ENCODE data around the gene SAMD7. TPM values are rescaled to one million over a fixed set of nuclear protein-coding genes. Genes with fewer than 3 reads are reported as not detected.
A peak's percentile ranks its signal among the peaks of the same experiment; 100 is the strongest.

The SAMD7 gene
- total RNA-seq, 2 experiments from 2014 or later, result 0.93 to 1.1 TPM

- no peaks in the 10 kb centered on the region for H3K9me2 ChIP-seq (ENCODE audit: insufficient read depth, low read length)
- peak; percentile 93 for DNase-seq (ENCODE audit: low spot score)
- no TSS peak for BruUV-seq (replicated peaks)
- intact Hi-C loops (cut with micrococcal nuclease; ENCODE audit: unreplicated experiment), result loop anchor here (1.0 to 10.0 kb wide), 3 partner anchors 22 to 1851 kb away; partner anchors contain the start of gene GOLIM4
- H3K27ac ChIP-seq (ENCODE audit: low read depth, low read length, poor library complexity, severe bottlenecking), result peak overlapping the region; percentile 99
- peak overlapping the region; percentile 55 for H3K4me3 ChIP-seq (ENCODE audit: low read depth, low read length, poor library complexity, severe bottlenecking)
- H2AFZ ChIP-seq (ENCODE audit: low read length), result peak overlapping the region; percentile 68; the same call in 1 of the 2 replicates
- peak overlapping the region; percentile 76 for H3K4me2 ChIP-seq (ENCODE audit: low read length)
- peaks cover 9% of the 10 kb centered on the region; the same call in 1 of the 2 replicates for H3K79me2 ChIP-seq (ENCODE audit: insufficient read depth, low read depth, low read length)
- TF ChIP-seq, protein P1, sequence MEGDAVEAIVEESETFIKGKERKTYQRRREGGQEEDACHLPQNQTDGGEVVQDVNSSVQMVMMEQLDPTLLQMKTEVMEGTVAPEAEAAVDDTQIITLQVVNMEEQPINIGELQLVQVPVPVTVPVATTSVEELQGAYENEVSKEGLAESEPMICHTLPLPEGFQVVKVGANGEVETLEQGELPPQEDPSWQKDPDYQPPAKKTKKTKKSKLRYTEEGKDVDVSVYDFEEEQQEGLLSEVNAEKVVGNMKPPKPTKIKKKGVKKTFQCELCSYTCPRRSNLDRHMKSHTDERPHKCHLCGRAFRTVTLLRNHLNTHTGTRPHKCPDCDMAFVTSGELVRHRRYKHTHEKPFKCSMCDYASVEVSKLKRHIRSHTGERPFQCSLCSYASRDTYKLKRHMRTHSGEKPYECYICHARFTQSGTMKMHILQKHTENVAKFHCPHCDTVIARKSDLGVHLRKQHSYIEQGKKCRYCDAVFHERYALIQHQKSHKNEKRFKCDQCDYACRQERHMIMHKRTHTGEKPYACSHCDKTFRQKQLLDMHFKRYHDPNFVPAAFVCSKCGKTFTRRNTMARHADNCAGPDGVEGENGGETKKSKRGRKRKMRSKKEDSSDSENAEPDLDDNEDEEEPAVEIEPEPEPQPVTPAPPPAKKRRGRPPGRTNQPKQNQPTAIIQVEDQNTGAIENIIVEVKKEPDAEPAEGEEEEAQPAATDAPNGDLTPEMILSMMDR (conservative IDR thresholded peaks at IDR 0.05; ENCODE audit: low read length), result 0 out of 2 replicates have a peak, but pooled peaks have one; percentile 35
- TF ChIP-seq EZH2phosphoT487 (IDR thresholded peaks at IDR 0.05; ENCODE audit: borderline replicate concordance, low read depth, low read length), result no peak
- H3K36me3 ChIP-seq (ENCODE audit: insufficient read depth, low read length), result no peaks in the 10 kb centered on the region
- no peaks in the 10 kb centered on the region for H3K9me3 ChIP-seq (ENCODE audit: low read length)
- ChIA-PET CTCF (ENCODE audit: unreplicated experiment) (no interaction called here), POLR2A (interaction anchor here (0.6 to 24.3 kb wide), 5 partner anchors 8 to 108 kb away, joined by 3 to 559 read pairs (median 66); partner anchors contain the start of gene SEC62)
- H4K20me1 ChIP-seq (ENCODE audit: insufficient read depth, low read length), result no peaks in the 10 kb centered on the region
- H3K4me1 ChIP-seq (ENCODE audit: insufficient read depth, low read length, poor library complexity, severe bottlenecking), result peaks cover 98% of the 10 kb centered on the region
Observed at GRCh38 chr3:169945313-169945712, 33.9 kb downstream of the SAMD7 start.

DNA sequence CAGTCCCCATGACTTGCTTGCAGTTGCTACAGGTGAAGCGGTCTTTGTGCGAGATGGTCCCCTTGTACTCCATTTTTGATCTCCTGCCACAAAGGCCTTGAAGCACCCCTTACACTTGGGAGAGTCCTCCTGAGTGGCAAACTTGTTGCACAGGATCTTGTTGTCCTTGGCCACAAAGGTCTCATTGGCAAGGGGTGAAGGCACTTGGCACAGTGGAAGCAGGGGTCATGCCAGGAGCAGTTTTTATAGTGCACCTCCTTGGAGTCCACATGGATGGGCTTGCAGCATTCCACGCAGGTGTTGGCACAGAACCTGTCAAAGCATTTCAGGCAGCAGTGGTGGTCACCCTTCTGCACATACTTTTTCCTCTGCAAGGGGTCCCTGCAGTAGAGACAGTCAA lies 35.0 kb downstream of the SAMD7 start:
- no peaks in the 10 kb centered on the region for H4K20me1 ChIP-seq (ENCODE audit: insufficient read depth, low read length)
- intact Hi-C loops (cut with micrococcal nuclease; ENCODE audit: unreplicated experiment), result loop anchor here (10.0 kb wide), 2 partner anchors 208 to 1852 kb away; partner anchors contain the start of gene GOLIM4
- H3K9me3 ChIP-seq (ENCODE audit: low read length), result no peaks in the 10 kb centered on the region
- peak overlapping the region; percentile 76; the same call in 1 of the 2 replicates for H3K4me2 ChIP-seq (ENCODE audit: low read length)
- peaks cover 9% of the 10 kb centered on the region; the same call in 1 of the 2 replicates for H3K79me2 ChIP-seq (ENCODE audit: insufficient read depth, low read depth, low read length)
- no peak overlapping the region; the same call in 1 of the 2 replicates for H2AFZ ChIP-seq (ENCODE audit: low read length)
- peak overlapping the region; percentile 99 for H3K27ac ChIP-seq (ENCODE audit: low read depth, low read length, poor library complexity, severe bottlenecking)
- ChIA-PET CTCF (ENCODE audit: unreplicated experiment) (interaction anchor here (1.1 to 1.3 kb wide), 2 partner anchors 14 to 100 kb away, joined by 3 to 4 read pairs; no protein-coding TSS in a partner anchor), POLR2A (interaction anchor here (0.6 to 24.3 kb wide), 13 partner anchors 7 to 188 kb away, joined by 3 to 559 read pairs (median 4); partner anchors contain the start of gene SEC62)
- BruUV-seq (replicated peaks), result no TSS peak
- H3K4me1 ChIP-seq (ENCODE audit: insufficient read depth, low read length, poor library complexity, severe bottlenecking), result peaks cover 99% of the 10 kb centered on the region
- DNase-seq (ENCODE audit: low spot score), result no peak
- no peak overlapping the region for H3K4me3 ChIP-seq (ENCODE audit: low read depth, low read length, poor library complexity, severe bottlenecking)
- no peaks in the 10 kb centered on the region for H3K9me2 ChIP-seq (ENCODE audit: insufficient read depth, low read length)
- H3K36me3 ChIP-seq (ENCODE audit: insufficient read depth, low read length), result no peaks in the 10 kb centered on the region
- TF ChIP-seq, protein P1 (conservative IDR thresholded peaks at IDR 0.05; ENCODE audit: low read length), result no peak
- TF ChIP-seq EZH2phosphoT487 (IDR thresholded peaks at IDR 0.05; ENCODE audit: borderline replicate concordance, low read depth, low read length), result no peak

Data from OCI-LY7 (cell line).